ENCODE data around the gene NPRL2. TPM values are rescaled to one million over a fixed set of nuclear protein-coding genes. Genes with fewer than 3 reads are reported as not detected.

The NPRL2 gene
- total RNA-seq, 1 experiment from 2014 or later, result 57.4 TPM

- DNase-seq (ENCODE audit: low read depth), result no peak
Measured at GRCh38 chr3:50373146-50374051, 22.8 kb upstream of the NPRL2 start.

GRCh38 chr3:50372349-50372748 is 21.8 kb upstream of the NPRL2 start:
- DNase-seq (ENCODE audit: low read depth), result no peak

GRCh38 chr3:50371133-50371685 is 20.6 kb upstream of the NPRL2 start:
- DNase-seq (ENCODE audit: low read depth), result no peak

- peak; percentile 51 for DNase-seq (ENCODE audit: low read depth)
Measured at GRCh38 chr3:50370594-50370993, 20.0 kb upstream of the NPRL2 start.

- no peak for DNase-seq (ENCODE audit: low read depth)
Measured at GRCh38 chr3:50369012-50369670, 18.6 kb upstream of the NPRL2 start.

GRCh38 chr3:50365842-50366220 is 15.3 kb upstream of the NPRL2 start:
- DNase-seq (ENCODE audit: low read depth), result no peak

- no peak for DNase-seq (ENCODE audit: low read depth)
Measured at GRCh38 chr3:50365080-50365841, 14.7 kb upstream of the NPRL2 start.

- DNase-seq (ENCODE audit: low read depth), result no peak
Measured at GRCh38 chr3:50364573-50365079, 14.1 kb upstream of the NPRL2 start.

- DNase-seq (ENCODE audit: low read depth), result no peak
Measured at GRCh38 chr3:50359760-50360110, 9.2 kb upstream of the NPRL2 start.

- peak; percentile 99 for DNase-seq (ENCODE audit: low read depth)
Measured at GRCh38 chr3:50358911-50359759, 8.6 kb upstream of the NPRL2 start, which contains the start of gene TMEM115. Gene TMEM115, minus strand, starts transcription at chr3:50359521. Its CDS starts 458 bp downstream, at chr3:50359063.

GRCh38 chr3:50358355-50358910 is 7.9 kb upstream of the NPRL2 start:
- no peak for DNase-seq (ENCODE audit: low read depth)

- no peak for DNase-seq (ENCODE audit: low read depth)
Measured at GRCh38 chr3:50357481-50357880, 6.9 kb upstream of the NPRL2 start.

- peak; percentile 48 for DNase-seq (ENCODE audit: low read depth)
Measured at GRCh38 chr3:50356553-50356952, 6.0 kb upstream of the NPRL2 start.

- no peak for DNase-seq (ENCODE audit: low read depth)
Measured at GRCh38 chr3:50355829-50356552, 5.4 kb upstream of the NPRL2 start.

- DNase-seq (ENCODE audit: low read depth), result no peak
Measured at GRCh38 chr3:50354850-50355249, 4.3 kb upstream of the NPRL2 start.

- DNase-seq (ENCODE audit: low read depth), result no peak
Measured at GRCh38 chr3:50354186-50354764, 3.7 kb upstream of the NPRL2 start.

GRCh38 chr3:50353245-50354004 is 2.9 kb upstream of the NPRL2 start:
- no peak for DNase-seq (ENCODE audit: low read depth)

- peak; percentile 62 for DNase-seq (ENCODE audit: low read depth)
Measured at GRCh38 chr3:50352781-50353180, 2.2 kb upstream of the NPRL2 start.
